H9 (cell line): ENCODE measurements around the gene TMEM51. TPM values are rescaled to one million over a fixed set of nuclear protein-coding genes. Genes with fewer than 3 reads are reported as not detected.

Source experiments
- DNase-seq: peaks from one replicate; pipeline ENCODE4 v3.0.0-alpha.2; 2017
- H2AFZ ChIP-seq: one replicate; pipeline ENCODE4 v1.6.1; 2013; ENCODE audit warnings: mild to moderate bottlenecking, low read length, control low read depth, moderate library complexity
- H2AK5ac ChIP-seq: 2 replicates; pipeline ENCODE4 v1.6.1; 2013; ENCODE audit warnings: low read length, control low read depth, mixed read lengths; ENCODE audit not compliant: insufficient read length
- H2BK120ac ChIP-seq: one replicate; pipeline ENCODE4 v1.6.1; 2013; ENCODE audit warnings: low read depth, mild to moderate bottlenecking, low read length, control low read depth, inconsistent platforms; ENCODE audit not compliant: poor library complexity, severe bottlenecking
- H2BK12ac ChIP-seq: 2 replicates; pipeline ENCODE4 v1.6.1; 2013; ENCODE audit warnings: low read length, control low read depth, mixed read lengths, low read depth; ENCODE audit not compliant: insufficient read length
- H2BK15ac ChIP-seq: 2 replicates; pipeline ENCODE4 v1.6.1; 2013; ENCODE audit warnings: low read depth, low read length, control low read depth
- H2BK20ac ChIP-seq: one replicate; pipeline ENCODE4 v1.6.1; 2013; ENCODE audit warnings: low read depth, mild to moderate bottlenecking, low read length, control low read depth, inconsistent platforms; ENCODE audit not compliant: poor library complexity, severe bottlenecking
- H2BK5ac ChIP-seq: 2 replicates; pipeline ENCODE4 v1.6.1; 2013; ENCODE audit warnings: low read length, control low read depth, mixed read lengths; ENCODE audit not compliant: insufficient read length
- H3K14ac ChIP-seq: 2 replicates; pipeline ENCODE4 v1.6.1; 2013; ENCODE audit warnings: low read length, control low read depth; ENCODE audit not compliant: insufficient read depth
- H3K18ac ChIP-seq: 2 replicates; pipeline ENCODE4 v1.6.1; 2013; ENCODE audit warnings: low read depth, mild to moderate bottlenecking, mixed read lengths, low read length, control low read depth; ENCODE audit not compliant: insufficient read length
- H3K23ac ChIP-seq: 2 replicates; pipeline ENCODE4 v1.6.1; 2013; ENCODE audit warnings: low read length, control low read depth, mixed read lengths, low read depth; ENCODE audit not compliant: insufficient read length
- H3K23me2 ChIP-seq: 2 replicates; pipeline ENCODE4 v1.6.1; 2013; ENCODE audit warnings: low read depth, mild to moderate bottlenecking, mixed read lengths, low read length, control low read depth; ENCODE audit not compliant: insufficient read length, poor library complexity, severe bottlenecking
- H3K27ac ChIP-seq: 2 replicates; pipeline ENCODE4 v1.5.1; 2013; ENCODE audit warnings: low read length, control low read depth, mixed read lengths, low read depth; ENCODE audit not compliant: insufficient read length
- H3K27me3 ChIP-seq: 2 replicates; pipeline ENCODE4 v1.6.1; 2013; ENCODE audit warnings: low read length, control low read depth, inconsistent platforms; ENCODE audit not compliant: insufficient read depth
- H3K4ac ChIP-seq: 2 replicates; pipeline ENCODE4 v1.6.1; 2013; ENCODE audit warnings: low read depth, mild to moderate bottlenecking, control low read depth, inconsistent platforms, low read length, moderate library complexity
- H3K4me1 ChIP-seq: 2 replicates; pipeline ENCODE4 v1.6.1; 2013; ENCODE audit warnings: low read length, control low read depth, inconsistent platforms; ENCODE audit not compliant: insufficient read depth
- H3K4me2 ChIP-seq: 2 replicates; pipeline ENCODE4 v1.6.1; 2013; ENCODE audit warnings: low read length, control low read depth, mixed read lengths; ENCODE audit not compliant: insufficient read length, insufficient read depth
- H3K56ac ChIP-seq: 2 replicates; pipeline ENCODE4 v1.6.1; 2013; ENCODE audit warnings: low read depth, mild to moderate bottlenecking, mixed read lengths, low read length, control low read depth; ENCODE audit not compliant: insufficient read length
- H3K79me1 ChIP-seq: 2 replicates; pipeline ENCODE4 v1.6.1; 2013; ENCODE audit warnings: low read depth, mild to moderate bottlenecking, moderate library complexity, low read length, control low read depth, inconsistent platforms; ENCODE audit not compliant: insufficient read depth, poor library complexity, severe bottlenecking
- H3K79me2 ChIP-seq: 2 replicates; pipeline ENCODE4 v1.6.1; 2013; ENCODE audit warnings: low read length, control low read depth, inconsistent platforms; ENCODE audit not compliant: insufficient read depth
- H3K9ac ChIP-seq: 2 replicates; pipeline ENCODE4 v1.6.1; 2013; ENCODE audit warnings: low read length, control low read depth, mixed read lengths; ENCODE audit not compliant: insufficient read length; ENCODE audit errors: extremely low read depth
- H3K9me3 ChIP-seq: one replicate; pipeline ENCODE4 v1.6.1; 2013; ENCODE audit warnings: low read depth, low read length, inconsistent platforms; ENCODE audit not compliant: control insufficient read depth
- H3T11ph ChIP-seq: one replicate; pipeline ENCODE4 v1.6.1; 2013; ENCODE audit warnings: mild to moderate bottlenecking, low read length, control low read depth, inconsistent platforms
- H4K20me1 ChIP-seq: one replicate; pipeline ENCODE4 v1.6.1; 2013; ENCODE audit not compliant: control insufficient read depth, insufficient read length, insufficient read depth
- H4K5ac ChIP-seq: 2 replicates; pipeline ENCODE4 v1.6.1; 2013; ENCODE audit warnings: low read depth, mild to moderate bottlenecking, mixed read lengths, low read length, control low read depth; ENCODE audit not compliant: insufficient read length
- H4K8ac ChIP-seq: replicated peaks from 2 replicates; pipeline ENCODE4 v1.6.1; 2013; ENCODE audit warnings: low read length, control low read depth, mixed read lengths, low read depth; ENCODE audit not compliant: insufficient read length
- H4K91ac ChIP-seq: 2 replicates; pipeline ENCODE4 v1.6.1; 2013; ENCODE audit warnings: low read depth, mild to moderate bottlenecking, moderate library complexity, mixed read lengths, low read length, control low read depth; ENCODE audit not compliant: insufficient read length
- H3K27ac Mint-ChIP-seq, 3 experiments: 2 replicates in 2 of 3; 3 replicates in 1 of 3; pipeline ENCODE4 v1.8.0; 2020 to 2021; ENCODE audit warnings: mixed read lengths in 3 of 3, mild to moderate bottlenecking in 1 of 3, moderate library complexity in 1 of 3
- H3K27me3 Mint-ChIP-seq: 2 replicates; pipeline ENCODE4 v1.8.0; 2021; ENCODE audit warnings: low read depth, mild to moderate bottlenecking, moderate library complexity, mixed read lengths
- H3K36me3 Mint-ChIP-seq, 3 experiments: 2 replicates in 2 of 3; 3 replicates in 1 of 3; pipeline ENCODE4 v1.8.0; 2020 to 2021; ENCODE audit warnings: low read depth in 3 of 3, mixed read lengths in 3 of 3; ENCODE audit not compliant: insufficient read depth in 1 of 3
- H3K4me1 Mint-ChIP-seq, 2 experiments: 2 replicates each; pipeline ENCODE4 v1.8.0; 2020; ENCODE audit warnings: mixed read lengths in 2 of 2
- H3K4me3 Mint-ChIP-seq, 2 experiments: 2 replicates in 1 of 2; 3 replicates in 1 of 2; pipeline ENCODE4 v1.8.0; 2020 to 2021; ENCODE audit warnings: mild to moderate bottlenecking in 2 of 2, mixed read lengths in 2 of 2, moderate library complexity in 1 of 2
- H3K9me3 Mint-ChIP-seq, 2 experiments: 2 replicates in 1 of 2; 3 replicates in 1 of 2; pipeline ENCODE4 v1.8.0; 2020; ENCODE audit warnings: mild to moderate bottlenecking in 2 of 2, mixed read lengths in 2 of 2, moderate library complexity in 1 of 2
- CTCF ChIP-seq: fragments of 200-600 bp; sonication (generic); conservative IDR thresholded peaks from 3 replicates; pipeline ENCODE4 v1.8.0; 2021; ENCODE audit warnings: antibody characterized with exemption, mild to moderate bottlenecking
- WGBS: extraction: QIAGEN DNeasy Blood & Tissue Kit; methylation state at CpG from one replicate; pipeline ENCODE4 v1.1.7; 2013; ENCODE audit warnings: missing lambda C conversion rate, low lambda C conversion rate, mixed read lengths; ENCODE audit not compliant: insufficient read length; ENCODE audit errors: extremely low coverage; 5-methylcytosine and 5-hydroxymethylcytosine counted together
- total RNA-seq: library from RNA; stranded (reverse); gene quantifications from 2 replicates; pipeline ENCODE4 v1.2.1, GENCODE V29; 2021

The TMEM51 gene
- total RNA-seq, 1 experiment from 2014 or later, result 4.6 TPM

DNA sequence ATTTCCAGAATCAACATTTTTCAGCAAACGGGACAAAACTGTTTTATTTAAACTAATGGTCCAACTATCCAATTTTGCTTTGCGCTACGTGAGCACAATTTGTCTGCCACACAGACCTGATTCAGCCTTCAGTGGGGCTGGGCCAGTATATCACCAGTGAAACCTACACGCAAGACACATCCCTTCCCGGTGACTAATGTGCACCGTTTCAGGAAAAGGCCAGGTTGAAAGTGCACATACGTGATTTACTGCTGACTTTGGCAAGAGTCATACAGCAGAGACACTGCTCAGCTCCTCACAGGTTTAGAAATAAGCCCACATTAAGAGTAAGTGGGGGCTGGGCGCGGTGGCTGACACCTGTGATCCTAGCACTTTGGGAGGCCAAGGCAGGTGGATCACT lies 5.1 kb upstream of the TMEM51 start:
- H3K9ac ChIP-seq, result no peak overlapping the region
- H3K14ac ChIP-seq, result no peak overlapping the region

More for the DNA sequence above, 5.1 kb upstream of the TMEM51 start:
- Mint-ChIP-seq H3K4me1 (peaks cover 3 to 6% of the 10 kb centered on the region in 2 experiments), H3K27ac (no peak overlapping the region), H3K36me3 (peaks cover 0 to 4% (median 3%) of the 10 kb centered on the region in 3 experiments; a peak in 2 of 7 replicates), H3K4me3 (no peak overlapping the region), H3K27me3 (peaks cover 65% of the 10 kb centered on the region), H3K9me3 (peaks cover 0 to 5% of the 10 kb centered on the region in 2 experiments; a peak in 2 of 5 replicates)
- H2BK20ac ChIP-seq, result no peak overlapping the region
- H4K8ac ChIP-seq, result no peak overlapping the region
- no peaks in the 10 kb centered on the region; the same call in 1 of the 2 replicates for H3K27me3 ChIP-seq
- no peak for DNase-seq
- H3T11ph ChIP-seq, result no peak overlapping the region
- no peaks in the 10 kb centered on the region for H3K79me1 ChIP-seq
- no peak overlapping the region for H3K4ac ChIP-seq
- WGBS, result no CpG with 5 or more reads among the region's 9 CpGs
- no peak overlapping the region for H4K91ac ChIP-seq
- no peaks in the 10 kb centered on the region for H4K20me1 ChIP-seq
- H3K23me2 ChIP-seq, result peaks cover 15% of the 10 kb centered on the region
- H2BK5ac ChIP-seq, result no peak overlapping the region
- TF ChIP-seq CTCF, result no peak
- H3K4me2 ChIP-seq, result no peak overlapping the region
- no peaks in the 10 kb centered on the region for H3K9me3 ChIP-seq
- no peak overlapping the region for H3K18ac ChIP-seq
- no peak overlapping the region for H4K5ac ChIP-seq
- no peak overlapping the region for H3K56ac ChIP-seq
- H3K4me1 ChIP-seq, result no peaks in the 10 kb centered on the region
- no peak overlapping the region for H3K27ac ChIP-seq
- no peaks in the 10 kb centered on the region for H3K79me2 ChIP-seq
- H2BK120ac ChIP-seq, result no peak overlapping the region
- H2BK12ac ChIP-seq, result no peak overlapping the region
- H3K23ac ChIP-seq, result no peak overlapping the region
- H2BK15ac ChIP-seq, result no peak overlapping the region
- H2AK5ac ChIP-seq, result no peak overlapping the region
- H2AFZ ChIP-seq, result no peak overlapping the region
